HG02870 (cell line): Measurements from ENCODE around the gene PTH1R.

Source experiments
- ATAC-seq: cut with Tn5 transposase; IDR thresholded peaks from one replicate; pipeline ENCODE4 v1.9.1; 2021; ENCODE audit warnings: mild to moderate bottlenecking, moderate library complexity; ENCODE audit not compliant: unreplicated experiment

PTH1R gene

DNA sequence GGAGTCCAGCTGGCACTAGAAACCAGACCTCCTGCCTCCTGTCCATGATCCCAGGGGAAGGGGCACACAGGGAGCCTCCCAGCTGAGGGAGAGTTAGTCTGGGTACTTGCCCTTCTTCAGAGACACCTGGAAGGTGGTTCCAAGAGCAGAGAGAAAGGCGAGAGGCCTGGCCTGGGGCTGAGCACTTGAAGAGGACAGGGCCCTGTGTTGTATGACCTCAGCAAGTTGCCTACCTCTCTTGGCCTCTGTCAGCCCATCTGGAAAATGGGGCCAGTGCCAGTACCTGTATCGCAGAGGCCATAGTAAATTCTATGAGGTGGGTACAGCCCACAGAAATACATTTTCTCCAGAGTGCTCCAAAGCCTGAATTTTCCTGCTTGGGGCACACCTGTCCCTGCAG is 19.5 kb downstream of the PTH1R start:
- no peak for ATAC-seq

DNA sequence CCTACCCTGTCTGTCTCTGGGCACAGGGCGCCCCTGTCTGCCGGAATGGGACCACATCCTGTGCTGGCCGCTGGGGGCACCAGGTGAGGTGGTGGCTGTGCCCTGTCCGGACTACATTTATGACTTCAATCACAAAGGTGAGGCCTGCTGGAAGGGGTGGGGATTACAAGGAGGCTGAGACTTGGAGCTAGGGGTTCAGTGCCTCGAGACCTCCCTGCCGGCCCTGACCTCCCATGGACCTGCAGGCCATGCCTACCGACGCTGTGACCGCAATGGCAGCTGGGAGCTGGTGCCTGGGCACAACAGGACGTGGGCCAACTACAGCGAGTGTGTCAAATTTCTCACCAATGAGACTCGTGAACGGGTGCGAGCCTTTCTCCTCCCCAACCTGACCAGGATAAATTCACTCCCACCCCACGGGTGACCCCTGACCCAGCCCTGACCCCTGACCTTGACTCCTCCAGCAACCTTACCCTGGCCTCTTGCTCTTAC is 20.4 kb downstream of the PTH1R start:
- no peak for ATAC-seq

GRCh38 chr3:46898321-46899150 is 21.0 kb downstream of the PTH1R start:
- ATAC-seq, result no peak

DNA sequence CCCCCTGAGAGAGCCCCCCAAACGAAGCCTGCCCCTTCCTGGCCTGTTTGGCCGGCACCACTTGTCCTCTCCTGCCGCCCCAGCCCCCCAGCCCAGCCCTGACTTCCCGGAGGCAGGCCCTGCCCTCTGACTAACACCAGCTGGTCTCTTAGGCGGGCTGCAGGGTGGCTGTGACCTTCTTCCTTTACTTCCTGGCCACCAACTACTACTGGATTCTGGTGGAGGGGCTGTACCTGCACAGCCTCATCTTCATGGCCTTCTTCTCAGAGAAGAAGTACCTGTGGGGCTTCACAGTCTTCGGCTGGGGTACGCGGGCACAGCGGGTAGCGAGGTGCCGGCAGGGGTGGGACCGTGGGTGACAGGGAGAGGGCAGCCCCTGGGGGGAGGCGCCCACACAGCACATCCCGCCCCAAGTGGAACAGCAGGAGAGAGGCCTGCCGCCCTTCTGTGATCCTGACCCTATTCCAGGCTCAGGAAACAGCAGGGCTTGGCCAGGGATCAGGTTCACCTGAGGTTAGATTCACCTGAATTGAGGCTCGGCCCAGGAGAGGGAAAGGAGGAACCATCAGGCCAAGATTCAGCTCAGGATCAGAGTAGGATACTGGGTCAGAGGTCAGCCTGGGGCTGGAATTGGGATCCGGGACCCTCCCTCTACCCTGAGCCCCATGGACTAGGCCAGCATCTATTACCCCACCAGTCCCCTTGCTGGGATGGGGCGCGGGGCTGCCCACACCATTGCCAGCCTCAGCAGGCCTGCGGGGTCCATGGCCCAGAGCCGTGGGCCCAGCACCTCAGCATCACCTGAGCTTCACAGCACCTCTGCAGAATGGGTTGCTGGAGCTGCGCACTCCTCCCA is 21.9 kb downstream of the PTH1R start:
- no peak for ATAC-seq

DNA sequence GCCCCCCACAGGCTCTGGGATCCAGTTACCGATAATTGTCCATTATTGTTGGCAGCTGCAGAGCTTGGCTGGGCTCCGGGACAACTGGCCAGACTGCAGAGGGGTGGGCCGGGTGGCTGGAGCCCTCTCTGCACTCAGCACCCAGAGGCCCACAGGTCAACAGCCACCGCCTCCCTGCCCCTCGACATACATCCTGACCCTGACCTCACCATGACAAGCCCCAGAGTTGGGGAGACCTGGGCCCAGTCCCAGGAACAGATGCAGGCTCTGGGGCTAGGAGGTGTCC is 22.4 kb downstream of the PTH1R start:
- ATAC-seq, result no peak

- no peak for ATAC-seq
Observed at GRCh38 chr3:46900356-46900755, 22.8 kb downstream of the PTH1R start.

DNA sequence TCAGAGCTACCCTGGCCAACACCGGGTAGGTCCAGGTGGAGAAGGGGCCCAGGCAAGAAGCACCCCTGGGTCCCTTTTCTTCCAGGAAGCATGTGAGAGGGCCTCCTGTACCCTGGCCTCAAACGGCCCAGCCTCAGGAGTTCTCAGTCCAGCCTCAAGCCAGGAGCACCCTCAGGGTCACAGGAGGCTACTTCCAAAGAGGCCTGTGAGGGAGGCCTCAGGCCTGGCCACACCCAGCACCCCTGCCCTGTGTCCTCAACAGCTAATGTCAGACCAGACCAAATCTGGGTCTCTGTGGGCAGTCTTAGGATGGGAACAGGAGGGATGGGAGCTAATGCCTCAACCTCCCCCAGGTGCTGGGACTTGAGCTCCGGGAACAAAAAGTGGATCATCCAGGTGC is 23.5 kb downstream of the PTH1R start:
- ATAC-seq, result no peak

DNA sequence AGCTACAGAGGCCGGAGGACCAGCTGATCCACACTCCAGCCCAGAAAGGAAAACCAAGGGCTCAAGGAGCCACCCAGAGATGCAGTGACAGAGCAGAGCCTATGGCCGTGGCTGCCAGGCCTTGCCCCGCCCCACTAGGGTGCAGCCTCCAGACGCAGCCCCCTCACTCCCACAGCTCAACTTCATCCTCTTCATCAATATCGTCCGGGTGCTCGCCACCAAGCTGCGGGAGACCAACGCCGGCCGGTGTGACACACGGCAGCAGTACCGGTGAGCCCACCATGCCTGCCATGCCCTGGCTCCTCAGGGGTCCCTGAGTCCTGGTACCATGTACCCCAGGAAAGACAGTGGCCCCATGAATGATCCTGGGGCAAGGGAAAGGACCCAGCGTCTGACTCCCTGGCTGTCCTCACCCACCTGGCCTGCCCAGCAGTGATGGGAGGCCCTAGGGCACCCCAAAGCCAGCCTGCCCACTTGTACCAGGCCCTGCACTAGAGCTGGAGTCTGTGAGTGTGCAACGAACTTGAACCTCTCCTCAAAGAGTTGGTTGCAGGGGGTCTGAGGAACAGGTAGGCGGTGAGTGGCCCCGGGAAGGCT is 24.2 kb downstream of the PTH1R start:
- ATAC-seq, result no peak

DNA sequence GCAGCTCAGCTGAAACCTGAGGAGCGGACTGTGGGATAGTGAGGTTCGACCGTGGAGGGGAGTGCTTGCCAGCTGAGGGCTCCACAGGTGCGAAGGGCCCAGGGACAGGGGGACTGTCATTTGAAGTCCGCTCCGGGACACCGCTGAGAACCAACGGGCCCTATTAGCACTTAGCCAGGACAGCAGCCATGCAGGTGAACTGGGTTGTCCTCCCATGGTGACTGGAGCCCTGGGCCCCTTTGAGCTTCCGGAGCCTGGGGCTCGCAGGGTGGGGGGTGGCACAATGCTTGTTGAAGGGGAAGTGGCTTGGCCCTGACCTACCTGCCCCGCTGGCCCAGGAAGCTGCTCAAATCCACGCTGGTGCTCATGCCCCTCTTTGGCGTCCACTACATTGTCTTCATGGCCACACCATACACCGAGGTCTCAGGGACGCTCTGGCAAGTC is 24.7 kb downstream of the PTH1R start:
- no peak for ATAC-seq

DNA sequence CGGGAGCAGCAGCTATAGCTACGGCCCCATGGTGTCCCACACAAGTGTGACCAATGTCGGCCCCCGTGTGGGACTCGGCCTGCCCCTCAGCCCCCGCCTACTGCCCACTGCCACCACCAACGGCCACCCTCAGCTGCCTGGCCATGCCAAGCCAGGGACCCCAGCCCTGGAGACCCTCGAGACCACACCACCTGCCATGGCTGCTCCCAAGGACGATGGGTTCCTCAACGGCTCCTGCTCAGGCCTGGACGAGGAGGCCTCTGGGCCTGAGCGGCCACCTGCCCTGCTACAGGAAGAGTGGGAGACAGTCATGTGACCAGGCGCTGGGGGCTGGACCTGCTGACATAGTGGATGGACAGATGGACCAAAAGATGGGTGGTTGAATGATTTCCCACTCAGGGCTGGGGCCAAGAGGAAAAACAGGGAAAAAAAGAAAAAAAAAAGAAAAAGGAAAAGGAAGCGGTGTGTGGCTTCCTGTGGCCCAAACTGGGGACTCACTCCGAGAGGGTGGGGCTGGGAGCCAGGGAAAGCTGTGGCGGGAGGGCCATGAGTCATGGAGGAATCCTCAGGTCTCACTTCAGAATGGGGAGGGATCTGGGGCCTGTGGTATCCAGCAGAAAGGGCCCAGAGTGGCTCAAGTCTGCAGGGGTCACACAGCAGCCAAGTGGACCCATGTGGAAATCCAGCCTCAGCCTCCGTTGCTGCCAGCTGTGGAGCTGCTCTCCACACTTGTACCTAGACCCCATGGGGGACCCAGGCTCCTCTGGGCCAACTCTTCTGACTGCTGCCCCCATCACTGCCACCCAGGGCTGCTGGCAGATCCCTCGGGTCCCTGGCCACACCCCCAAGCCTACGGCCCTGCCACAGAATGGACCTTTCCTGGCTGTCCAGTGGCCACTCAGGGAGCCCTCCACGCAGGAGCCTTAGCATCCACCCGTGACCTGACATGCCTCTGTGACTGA is 26.1 kb downstream of the PTH1R start:
- no peak for ATAC-seq

- no peak for ATAC-seq
Observed at GRCh38 chr3:46904303-46905212, 27.0 kb downstream of the PTH1R start.

DNA sequence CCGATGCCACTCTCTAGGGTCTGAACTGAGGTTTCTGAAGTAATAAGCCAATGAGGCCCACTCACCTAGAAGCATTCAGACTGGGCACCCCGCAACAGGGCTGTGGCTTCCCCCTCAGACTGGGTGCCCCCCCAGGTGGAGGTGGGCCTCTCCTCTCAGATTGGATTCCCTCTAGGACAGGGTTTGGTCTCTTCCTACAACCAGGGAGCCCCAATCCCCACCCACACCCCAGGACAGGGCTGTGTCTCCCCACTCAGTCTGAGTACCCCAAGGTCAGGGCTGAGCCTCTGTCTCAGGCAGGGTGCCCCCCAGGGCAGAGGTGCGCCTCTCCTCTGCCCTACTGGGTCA is 27.7 kb downstream of the PTH1R start:
- no peak for ATAC-seq

DNA sequence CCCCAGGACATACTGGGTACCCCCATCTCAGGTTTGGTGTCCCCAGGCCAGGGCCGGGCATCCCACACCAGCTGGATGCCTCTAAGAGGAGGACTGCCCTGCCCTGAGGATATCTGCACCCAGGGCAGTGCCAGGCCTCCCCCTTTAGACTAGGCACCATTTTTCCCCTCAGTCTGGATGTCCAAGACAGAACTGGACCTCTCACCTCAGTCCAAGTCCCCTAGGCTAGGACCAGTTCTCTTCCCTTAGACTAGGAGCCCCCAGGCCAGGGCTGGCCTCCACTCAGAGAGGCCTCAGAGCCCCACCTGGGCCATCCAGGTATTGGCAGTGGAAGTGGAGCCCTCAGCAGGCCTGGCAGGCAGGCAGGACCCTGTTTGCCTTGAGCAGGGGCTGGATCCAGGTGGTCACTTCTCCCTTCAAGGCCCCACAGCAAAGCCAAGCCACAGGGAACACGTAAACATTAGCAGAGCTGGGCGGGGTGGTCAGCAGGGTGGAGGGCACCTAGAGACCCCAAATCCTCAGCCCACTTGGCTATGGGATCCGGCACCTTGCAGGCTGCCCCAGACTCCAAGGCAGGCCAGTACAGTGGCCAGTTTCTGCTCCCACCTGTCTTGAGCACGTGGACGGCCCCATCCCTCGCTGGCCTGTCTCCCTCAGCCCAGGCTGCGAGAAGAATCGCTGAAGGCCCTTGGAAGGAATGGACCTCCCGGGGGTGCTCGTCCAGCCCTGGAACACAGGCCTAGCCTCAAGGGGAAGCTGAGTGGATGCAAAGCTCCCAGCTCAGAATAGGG is 28.3 kb downstream of the PTH1R start:
- no peak for ATAC-seq

DNA sequence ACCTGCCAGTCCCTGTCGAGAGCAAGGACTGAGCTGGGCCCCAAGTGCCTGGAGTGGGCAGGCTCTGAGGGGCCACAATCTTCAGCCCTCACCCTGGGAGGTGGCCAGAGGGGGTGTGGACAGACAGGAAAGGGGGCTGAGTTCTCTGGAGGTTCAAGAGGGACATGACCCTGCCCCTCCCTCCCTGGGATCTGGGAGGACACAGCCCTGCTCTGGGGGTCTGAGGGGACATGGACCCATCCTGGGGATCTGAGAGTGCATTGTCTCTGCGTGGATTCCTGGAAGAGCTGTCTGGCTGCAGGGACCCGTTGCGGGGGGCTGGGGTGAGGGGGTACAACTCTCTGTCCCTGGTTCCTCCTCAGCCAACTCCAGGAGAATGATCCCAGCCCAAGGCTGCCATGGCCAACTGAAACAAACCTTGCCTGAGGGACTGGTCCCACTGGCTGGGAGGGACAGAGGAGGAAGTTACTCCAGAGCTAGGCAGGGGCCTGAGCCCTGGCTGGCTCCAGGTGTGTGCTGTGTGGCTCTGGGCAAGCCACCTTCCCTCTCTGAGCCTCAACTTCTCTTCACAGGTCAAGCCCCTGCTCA is 29.0 kb downstream of the PTH1R start:
- no peak for ATAC-seq

GRCh38 chr3:46907271-46907670 is 29.8 kb downstream of the PTH1R start:
- no peak for ATAC-seq

GRCh38 chr3:46907960-46908293 is 30.4 kb downstream of the PTH1R start:
- ATAC-seq, result no peak

DNA sequence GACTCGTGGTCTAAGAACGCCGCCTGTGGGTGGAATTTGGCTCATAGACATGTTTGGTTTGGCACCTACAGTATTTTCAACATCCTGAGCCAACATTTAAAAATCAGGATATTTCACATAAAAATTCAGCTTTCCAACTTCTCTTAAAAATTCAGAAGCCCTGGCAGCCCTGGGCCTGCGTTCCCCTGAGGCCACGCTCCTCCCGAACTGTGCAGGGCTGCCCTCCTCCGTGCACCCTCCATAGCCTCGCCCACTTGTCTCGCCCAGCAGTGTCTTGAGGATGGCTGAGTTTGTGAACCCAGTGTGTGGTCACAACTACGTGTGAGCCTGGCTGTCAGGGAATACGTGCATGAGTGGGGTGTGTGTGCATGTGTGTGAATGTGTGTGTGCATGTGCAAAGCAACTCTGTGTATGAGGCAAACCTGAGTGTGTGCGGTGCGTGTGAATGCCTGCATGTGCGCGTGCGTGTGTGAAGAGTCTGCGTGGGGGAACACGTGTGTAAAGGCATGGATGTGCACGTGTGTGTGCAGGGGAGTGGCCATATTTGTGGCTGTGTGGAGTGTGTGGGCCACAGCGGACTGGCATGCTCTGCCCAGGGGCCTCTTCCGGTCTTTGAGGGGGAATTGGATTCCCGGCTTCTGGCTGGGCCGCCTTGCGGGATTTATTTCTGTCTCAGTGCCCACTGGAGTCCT is 30.9 kb downstream of the PTH1R start:
- ATAC-seq, result no peak

DNA sequence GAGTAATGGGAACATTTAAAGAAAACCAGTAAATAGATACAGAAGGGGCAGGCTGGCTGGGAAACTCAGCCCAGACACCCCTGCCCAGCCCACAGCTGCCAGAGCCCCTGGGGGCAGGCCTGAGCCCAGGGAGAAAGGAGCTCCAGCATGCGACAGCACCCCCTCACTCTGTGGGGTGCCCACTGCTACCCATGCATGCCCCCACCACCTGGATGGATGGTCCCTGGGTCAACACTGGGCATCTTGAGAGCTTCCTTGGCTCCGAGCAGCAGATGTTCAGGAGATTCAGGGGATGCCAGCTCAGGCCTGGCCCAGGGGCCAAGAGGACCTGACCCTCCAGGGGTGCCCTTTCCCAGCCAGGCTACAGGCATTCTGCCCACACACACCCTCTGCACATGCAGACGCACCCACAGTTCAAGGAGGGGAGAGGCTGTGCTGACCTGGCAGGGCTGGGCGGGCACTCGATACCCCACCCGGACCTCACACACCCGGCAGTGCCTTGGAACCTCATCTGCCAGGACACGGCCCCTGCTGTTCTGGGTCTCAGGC is 31.5 kb downstream of the PTH1R start:
- no peak for ATAC-seq
